HG02588 (cell line): ENCODE results near the gene SKAP1.

ENCODE experiments used
- ATAC-seq: cut with Tn5 transposase; IDR thresholded peaks from one replicate; pipeline ENCODE4 v1.9.1; 2021; ENCODE audit warnings: mild to moderate bottlenecking, moderate library complexity; ENCODE audit not compliant: unreplicated experiment

The SKAP1 gene

DNA sequence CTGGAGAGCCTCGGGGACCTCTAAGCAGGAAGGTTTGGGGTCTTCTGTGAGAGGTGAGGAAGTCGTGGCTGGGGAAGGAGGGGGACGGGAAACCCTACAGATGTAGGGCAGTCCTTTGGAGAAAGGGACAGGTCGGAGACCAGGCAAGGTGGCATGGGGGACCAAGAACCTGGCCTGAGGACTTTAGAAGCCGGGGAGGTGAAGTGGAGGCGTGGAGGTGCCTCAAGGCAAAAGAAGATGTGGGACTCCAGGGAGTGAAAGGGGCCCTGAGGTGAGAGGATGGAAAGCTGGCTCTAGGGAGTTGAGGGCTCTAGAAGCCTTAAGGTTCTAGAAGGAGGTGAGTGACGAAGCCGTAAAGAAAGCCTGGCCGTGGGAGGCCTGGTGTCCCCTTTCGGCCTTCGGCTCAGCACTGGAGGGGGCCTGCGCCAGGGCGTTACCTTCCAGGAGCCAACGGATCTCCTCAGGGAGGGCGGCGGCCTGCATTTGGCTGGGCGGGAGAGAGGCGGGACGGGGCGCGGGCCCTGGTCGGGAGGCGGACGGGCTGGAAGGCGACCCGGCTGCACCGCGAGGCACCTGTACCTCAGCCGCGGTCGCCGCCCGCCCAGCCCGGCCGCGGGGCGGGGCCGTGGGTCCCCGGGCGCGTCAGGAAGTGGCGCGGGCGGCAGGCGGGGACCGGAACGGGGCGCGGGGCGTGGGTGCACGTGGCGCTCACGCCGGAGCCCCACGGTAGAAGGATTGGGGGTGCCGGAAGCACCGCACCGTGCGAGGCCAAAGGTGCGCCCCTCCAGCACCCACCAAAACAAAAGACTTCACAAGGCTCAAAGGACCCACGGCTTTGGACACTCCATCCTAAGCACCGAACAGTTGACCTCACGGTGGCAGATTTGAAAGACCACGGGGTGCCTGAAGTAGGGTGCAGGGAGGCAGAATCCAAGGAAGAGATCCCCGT is at the start of gene SKAP1:
TSS of gene SKAP1 (minus strand) at position 577 of the 949 bp plus-strand sequence.
- peak; percentile 63 for ATAC-seq

DNA sequence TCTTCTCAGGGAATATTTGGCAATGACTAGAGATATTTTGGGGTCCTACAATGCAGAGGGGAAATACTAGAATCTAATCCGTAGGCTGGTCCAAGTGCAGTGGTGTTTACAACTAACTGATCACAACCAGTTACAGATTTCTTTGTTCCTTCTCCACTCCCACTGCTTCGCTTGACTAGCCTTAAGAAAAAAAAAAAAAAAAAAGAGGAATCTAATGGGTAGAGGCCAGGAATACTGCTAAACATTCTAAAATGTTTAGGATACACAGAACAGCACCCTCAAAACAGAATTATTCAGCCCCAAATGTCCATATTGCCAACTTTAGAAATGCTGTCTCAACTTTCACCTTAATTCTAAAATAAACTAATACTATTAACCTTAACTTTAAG is 49.0 kb upstream of the SKAP1 start:
- no peak for ATAC-seq

DNA sequence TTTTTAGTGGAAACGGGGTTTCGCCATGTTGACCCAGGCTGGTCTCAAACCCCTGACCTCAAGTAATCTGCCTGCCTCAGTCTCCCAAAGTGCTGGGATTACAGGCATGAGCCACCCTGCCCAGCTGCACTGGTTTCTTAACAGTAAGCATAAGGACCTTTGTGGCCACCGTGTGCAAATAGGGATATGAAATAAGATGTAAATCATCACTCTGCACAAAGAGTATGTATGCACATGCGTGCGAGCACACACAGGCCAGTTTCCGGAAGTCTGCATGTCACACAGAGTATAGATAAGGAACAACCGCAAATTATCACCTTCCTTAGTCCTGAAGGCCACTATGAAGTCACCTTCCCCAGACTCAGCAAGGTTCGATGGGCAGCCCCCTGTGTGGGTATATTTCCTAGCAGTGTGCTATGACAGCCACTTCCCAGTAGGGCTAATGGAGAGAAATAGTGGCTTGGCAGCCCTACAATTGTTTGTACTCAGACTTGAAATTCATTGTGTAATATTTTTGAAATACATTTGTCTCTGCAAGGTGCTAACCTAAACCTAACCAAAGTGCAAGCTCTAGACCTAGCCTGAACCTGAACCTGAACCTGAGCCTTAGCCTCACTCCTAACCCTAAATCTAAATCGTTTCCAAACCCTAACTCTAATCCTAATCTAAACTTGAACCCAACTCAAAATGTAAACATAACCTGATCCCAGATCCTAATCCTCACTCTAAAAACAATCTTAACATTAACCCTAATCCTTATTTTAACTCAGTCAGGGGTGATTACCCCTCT is 48.4 kb upstream of the SKAP1 start:
- peak; percentile 85 for ATAC-seq

DNA sequence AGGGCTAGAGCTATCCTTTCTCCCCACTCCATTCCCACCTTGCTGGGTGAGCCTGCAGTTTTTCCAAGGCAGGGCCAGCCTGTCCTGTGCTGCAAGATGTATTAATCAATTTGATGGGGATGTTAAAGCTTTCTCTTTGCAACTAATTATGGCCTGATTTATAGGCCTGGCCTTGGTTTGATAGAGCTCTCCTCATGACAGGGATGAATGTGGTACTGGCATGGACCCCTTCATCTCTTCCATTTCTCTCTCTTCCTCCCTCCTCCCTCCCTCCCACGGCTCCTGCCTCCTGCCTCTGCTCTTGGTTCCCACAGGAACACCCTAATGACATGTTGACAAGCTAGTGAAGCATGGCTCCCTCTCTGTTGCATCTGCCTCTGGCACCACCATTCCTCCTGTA is 47.2 kb upstream of the SKAP1 start:
- no peak for ATAC-seq

DNA sequence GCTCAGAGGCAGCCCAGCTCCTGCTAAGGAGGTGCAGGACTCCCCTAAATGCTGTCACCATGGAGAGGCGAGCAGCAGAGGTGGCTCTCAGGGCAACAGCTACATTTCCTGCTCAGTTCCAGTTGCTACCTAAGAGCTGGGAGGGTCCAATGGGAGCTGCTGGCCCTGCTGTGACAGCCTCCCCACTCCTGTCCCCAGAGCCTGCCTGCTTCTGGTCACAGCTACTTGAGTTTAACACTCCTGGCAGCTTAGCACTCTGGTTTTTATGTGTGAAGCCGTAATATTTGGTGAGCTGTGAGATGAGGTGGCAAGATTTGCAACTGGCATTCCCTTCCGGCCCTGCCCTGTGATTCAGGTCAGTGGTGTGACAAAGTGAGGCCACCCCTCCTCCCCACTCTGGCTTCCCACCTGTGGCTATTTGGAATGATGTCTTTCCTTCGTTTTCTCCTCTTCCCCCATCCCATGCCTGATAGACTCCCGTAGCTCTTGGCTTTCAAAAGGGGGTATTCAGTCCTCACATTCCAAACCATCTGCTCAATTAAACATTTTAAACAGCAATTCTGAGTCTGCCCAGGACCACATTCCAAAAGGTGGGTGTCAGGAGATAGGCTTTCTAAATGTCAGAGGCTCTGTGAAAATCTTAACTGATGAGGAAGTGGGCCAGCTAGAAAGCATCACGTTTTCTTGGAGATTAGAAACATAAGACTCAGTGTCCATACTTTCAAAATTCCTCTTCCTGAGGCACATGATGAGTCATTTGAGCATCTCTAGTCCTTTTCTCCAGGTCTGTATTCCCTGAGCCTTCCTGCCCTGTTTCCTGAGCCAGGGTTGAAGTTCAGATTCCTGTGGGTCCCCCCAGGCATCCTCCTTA is 42.6 kb upstream of the SKAP1 start:
- no peak for ATAC-seq

DNA sequence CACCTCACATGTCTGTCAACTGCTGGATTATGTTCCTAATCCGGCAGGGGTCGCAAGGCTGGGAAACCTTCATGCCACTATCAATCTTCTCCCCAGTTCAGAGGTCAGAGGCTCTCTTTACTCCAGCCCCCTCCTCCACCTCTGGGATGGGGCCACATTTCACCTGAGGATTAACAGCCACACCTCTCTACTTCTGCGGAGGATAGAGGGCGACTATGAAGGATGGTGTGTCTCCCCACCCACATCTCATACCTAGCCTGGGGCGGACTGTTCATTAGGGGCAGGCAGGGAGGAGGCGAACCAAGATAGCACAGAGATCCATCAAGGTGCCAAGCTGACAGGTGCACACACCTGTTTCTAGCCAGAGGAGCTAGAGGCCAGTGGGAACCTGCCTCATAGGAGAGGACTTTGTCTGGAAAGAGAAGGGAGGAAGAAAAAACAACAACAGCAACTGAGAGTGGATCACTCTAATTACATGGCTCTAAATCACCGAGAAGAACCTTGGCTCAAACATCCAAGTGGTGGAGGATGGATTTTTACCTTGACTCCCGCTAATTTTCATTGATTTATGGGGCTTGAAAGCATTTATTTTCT is 41.9 kb upstream of the SKAP1 start:
- ATAC-seq = no peak

DNA sequence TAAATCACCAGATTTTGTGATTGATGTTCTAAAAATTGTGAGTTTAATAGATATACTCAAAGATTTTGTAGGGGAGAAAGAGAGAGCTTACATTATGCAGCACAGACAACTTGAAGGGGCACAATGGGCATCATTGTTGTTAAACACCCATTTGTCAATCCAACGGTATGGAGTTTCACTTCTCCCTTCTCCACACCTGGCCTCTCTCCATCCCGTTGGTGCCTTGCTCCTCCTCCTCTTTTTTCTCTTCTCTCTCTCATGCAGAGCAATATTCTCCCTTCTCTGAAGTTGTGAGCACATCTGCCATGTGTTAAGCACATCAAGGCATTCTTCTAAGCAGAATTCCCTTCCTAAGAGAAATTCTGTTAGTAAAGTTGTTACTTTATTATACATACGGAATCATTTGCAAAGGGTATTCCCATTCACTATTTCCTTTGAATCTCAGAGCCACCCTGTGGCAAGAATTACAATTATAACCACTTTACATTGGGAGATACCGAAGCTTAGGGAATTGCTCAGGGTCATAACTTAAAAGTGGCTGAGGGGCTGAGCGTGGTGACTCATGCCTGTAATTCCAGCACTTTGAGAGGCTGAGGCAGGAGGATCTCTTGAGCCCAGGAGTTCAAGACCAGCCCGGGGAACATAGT is 40.5 kb upstream of the SKAP1 start:
- no peak for ATAC-seq

DNA sequence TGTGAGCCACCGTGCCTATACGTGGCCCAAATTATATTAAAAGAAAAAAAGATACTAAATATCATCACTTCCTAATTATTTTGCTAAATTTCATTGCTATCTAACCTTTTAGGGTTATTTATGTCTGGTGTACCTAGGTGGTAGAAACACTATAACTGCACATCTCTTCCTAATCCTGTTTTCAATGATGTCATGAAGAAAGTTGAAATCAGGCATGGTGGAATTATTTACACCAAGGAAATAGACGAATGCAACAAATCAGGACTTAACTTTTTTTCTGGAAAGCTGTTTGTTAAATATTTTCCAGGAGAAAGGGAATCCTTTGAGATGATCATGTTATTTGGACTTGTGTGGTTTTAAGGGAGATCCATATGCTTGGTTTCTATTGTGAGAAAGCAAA is 39.2 kb upstream of the SKAP1 start:
- ATAC-seq = no peak

DNA sequence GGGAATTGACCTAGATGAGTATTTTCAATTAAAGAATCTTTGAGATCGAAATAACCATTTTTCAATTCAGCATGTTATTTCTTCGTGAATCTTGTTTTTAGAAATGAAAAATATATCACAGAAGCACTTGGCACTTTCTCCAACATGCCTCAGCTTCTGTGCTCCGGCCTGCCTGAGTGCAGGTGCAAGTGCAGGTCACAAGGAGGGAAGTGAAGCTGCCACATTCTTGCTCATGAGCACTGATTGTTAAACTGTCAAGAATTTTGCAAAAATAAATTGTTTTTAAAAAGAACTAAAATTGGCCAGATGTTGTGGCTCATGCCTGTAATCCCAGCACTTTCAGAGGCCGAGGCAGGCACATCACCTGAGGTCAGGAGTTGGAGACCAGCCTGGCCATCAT is 38.3 kb upstream of the SKAP1 start:
- ATAC-seq = no peak

DNA sequence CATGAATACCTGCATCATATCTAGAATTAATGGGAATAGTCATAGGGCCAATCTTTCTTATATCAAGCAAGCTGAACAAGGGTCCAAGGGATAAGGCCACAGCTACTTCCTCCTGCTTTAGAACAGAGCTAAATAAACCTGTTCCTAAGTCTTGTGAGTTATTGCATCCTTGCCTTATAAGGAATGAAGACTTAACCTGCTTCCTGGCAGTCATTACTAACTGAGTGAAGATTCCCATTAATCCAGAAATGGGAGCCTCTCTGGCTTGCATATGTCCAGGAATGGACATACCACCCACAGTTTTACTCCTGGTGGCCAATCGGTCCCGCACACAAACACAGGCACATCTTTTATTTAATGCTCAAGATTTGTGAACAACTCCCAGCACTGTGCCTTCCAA is 35.9 kb upstream of the SKAP1 start:
- no peak for ATAC-seq

DNA sequence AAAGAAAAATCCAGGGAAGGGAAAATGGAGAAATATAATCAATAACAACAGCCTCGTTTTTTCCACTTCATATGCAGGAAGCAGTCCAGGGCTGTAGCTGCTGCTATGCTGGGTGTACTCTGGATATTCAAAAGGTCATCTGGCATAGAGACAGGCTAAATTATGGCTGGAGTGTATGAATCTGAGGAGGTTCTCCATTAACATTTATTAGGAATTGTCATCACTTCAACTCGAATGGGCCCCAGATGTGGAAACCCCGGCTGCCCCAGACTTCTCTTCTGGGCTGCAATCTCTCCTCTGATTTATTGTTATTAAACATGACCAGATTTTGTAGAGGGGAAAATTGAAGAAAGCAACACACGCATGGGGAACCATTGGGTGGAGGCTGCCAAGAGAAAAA is 33.5 kb upstream of the SKAP1 start:
- ATAC-seq = no peak

DNA sequence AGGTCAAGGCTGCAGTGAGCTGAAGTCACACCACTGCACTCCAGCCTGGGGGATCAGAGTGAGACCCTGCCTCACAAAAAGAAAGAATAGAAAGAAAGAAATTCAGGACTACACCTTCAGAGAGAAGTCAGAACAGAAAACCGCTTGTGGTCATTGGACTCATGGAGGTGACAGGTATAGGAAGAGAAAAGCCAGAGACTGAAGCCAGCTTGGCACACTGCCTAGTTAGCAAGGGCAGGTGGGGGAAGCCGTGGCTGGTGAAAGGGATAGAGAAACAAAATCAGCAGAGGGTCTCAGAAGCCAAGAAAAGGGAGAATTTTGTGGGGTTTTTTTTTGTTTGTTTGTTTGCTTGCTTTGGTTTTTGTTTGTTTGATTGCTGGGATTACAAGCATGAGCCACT is 32.9 kb upstream of the SKAP1 start:
- ATAC-seq = no peak

DNA sequence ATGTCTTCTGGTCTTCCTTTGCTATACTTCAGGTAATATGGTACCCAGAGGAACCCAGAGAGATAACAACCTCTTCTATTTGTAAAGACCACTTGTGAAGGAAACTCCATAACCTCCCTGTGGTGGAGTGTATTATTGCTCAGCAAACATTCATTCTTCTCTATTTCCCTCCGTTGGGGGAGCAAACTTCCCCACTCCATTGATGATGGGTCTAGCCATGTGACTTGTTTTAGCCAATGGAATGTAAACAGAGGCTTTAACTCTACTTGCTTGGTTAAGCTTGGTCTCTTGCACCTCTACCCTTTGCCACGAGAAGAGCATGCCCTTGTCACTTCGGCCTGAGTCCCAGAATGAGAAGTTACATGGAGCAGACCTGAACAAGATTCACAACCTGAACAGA is 30.0 kb upstream of the SKAP1 start:
- ATAC-seq = no peak

DNA sequence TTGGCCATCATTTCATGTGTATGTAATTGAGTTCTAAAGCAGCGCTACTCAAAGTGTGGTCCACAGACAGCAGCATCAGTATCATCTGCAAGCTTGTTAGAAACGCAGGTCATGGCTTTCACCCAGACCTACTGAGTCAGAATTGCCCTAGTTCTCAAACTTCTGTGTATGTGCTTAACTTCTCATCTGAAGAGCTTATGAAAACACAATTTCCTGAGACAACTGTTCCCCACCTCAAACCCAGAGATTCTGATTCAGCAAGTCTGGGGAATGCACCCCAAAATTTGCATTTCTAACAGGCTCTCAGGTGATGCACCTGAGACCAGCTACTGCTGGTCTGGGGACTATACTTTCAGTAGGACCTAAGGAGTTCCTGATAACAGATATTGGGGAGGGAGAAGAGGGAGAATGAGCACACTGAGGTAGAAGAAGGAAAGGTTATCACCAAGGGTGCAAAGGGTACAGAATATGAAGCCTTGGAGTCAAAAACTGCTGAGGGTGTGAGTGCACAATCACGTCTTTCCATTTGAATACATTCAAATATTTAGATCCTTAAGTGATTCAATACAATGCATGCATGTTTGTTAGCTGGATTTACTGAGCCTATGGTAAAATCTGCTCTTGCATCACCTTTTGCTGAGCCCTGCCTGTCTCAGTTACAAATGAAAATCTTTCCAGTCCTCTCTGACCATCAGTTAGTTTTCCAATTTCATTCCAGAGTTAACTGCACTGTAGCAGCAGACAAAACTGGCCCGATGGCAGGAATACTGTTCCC is 29.2 kb upstream of the SKAP1 start:
- ATAC-seq = no peak

DNA sequence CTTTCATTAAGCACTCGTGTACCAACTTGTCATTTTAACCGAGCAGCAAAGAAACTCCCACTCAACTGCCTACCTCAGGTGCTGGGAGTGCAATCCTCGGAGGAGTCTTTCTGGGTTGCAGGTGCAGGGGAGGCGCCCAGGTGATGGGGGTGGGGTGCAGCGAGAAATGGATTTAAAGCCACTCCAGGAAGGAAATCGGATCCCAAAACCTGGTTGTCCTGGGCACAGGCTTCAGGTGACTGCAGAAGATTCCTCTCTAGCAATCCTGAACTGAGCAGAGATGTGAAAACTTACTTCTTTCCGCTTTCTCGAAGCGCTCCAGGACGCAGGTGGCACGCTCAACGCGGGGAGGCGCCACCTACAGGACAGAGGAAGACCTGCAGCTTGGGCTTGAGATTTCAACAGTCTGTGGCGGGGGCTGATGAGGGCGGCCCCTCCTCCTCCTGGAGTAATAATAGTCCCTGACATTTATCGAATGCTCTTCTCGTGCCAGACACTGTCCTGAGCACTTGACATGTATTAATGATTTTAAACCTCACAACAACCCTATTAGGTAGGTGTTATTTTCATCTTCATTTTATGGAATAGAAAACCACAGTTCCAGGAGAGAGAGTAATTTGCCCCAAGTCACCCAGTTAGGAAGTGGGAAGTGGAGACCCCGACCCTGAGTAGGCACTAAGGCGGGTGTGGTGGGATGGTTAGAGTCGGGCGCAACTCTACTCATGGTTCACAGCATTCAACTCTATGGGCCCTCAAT is 27.2 kb upstream of the SKAP1 start:
- ATAC-seq = peak; percentile 58

DNA sequence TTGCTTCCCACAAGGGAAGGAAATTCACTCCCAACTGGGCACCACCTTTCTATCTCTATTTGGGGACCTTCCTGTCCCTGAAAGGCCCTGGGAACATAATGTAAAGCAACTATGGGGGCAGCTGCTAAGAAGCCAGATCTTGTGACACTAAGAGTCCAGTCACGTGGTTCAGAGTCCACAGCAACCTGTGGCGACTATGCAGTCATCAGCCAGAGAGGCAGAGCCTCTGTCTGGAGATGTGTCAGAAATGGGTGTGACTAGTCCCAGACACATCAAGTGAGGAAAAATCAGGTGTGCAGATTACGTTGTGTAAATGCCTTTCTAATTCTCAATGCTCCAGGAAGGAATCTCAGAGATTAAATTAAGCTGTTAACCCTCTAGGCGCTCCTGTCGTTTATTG is 26.6 kb upstream of the SKAP1 start:
- ATAC-seq = no peak

DNA sequence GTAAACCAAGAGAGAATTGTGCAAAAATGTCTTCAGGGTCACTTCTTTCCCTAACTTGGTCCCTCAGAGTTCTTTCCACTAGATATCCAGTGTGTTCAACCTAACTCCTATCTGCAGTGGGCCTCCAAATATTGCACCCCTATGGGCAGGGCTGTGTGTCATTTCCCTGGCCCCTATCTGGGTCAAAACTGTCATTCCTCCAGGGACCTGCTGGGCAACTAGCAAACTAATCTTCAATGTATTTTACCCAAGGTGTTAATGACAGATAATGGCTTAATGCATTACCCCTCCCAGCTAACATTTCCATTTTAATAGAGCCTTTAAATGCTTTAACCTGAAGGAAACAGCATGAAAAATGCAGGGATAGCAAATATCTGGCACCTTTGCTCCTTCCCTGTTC is 25.8 kb upstream of the SKAP1 start:
- ATAC-seq = no peak

DNA sequence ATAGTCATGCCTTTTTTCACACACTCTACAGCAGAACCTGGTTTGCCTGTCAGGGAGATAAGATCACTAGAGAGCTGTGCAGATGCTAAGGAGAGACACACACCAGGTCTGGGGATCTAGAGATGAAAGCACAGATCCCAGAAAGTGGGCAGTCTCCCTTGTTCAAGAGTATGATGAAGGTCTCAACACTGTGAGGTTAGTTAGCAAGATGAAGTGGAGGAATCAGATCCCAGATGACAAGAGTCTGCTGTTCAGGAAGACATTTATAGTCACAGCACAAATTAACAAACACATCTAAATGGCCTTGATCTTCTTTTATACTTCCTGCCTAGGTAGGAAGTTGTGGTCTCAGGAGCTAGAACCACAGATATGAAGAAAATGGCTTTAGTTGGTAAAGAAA is 23.4 kb upstream of the SKAP1 start:
- no peak for ATAC-seq

DNA sequence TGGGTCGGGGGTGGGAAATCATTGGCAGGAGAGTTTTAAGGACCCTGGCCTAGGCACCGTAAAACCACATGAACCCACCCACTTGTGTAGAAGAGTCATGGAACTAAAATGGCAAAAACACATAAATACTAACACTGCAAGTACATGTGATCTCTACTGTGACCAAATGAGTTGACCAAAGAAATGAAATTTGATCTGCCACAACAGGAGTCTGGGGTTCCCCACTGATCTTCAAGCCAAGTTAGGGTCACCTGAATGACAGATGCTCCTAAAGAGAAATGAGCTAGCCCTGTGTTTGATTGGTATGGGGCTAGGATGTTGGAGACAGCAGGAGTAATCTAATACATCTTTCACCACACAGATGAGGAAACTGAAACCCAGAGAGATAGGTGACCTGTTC is 21.5 kb upstream of the SKAP1 start:
- ATAC-seq = no peak
